GM18499 (cell line): ENCODE data around the gene TBC1D17.

Experiments used
- ATAC-seq: cut with Tn5 transposase; IDR thresholded peaks from one replicate; pipeline ENCODE4 v1.9.1; 2021; ENCODE audit warnings: moderate number of reproducible peaks; ENCODE audit not compliant: insufficient read depth, unreplicated experiment

TBC1D17 gene

GRCh38 chr19:49877020-49877878 is at the start of gene TBC1D17, which contains the start of gene AKT1S1:
TBC1D17 (plus strand) TSS chr19:49877702; CDS start chr19:49877724, 22 bp downstream.
AKT1S1 (minus strand) TSS chr19:49877355; CDS start chr19:49873295, 4,060 bp downstream.
- ATAC-seq, result peak; percentile 46

DNA sequence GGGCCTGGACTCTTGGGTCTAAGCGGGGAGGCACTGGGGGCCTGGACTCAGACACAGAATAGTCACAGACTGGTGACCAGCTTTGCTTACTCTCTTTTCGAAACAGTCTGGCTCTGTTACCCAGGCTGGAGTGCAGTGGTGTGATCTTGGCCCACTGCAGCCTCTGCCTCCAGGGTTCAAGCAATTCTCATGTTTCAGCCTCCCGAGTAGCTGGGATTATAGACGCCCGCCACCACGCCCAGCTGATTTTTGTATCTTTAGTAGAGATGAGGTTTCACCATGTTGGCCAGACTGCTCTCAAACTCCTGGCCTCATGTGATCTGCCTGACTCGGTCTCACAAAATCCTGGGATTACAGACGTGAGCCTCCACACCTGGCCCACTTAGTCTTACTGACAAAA is 48.3 kb upstream of the TBC1D17 start:
- ATAC-seq, result no peak

DNA sequence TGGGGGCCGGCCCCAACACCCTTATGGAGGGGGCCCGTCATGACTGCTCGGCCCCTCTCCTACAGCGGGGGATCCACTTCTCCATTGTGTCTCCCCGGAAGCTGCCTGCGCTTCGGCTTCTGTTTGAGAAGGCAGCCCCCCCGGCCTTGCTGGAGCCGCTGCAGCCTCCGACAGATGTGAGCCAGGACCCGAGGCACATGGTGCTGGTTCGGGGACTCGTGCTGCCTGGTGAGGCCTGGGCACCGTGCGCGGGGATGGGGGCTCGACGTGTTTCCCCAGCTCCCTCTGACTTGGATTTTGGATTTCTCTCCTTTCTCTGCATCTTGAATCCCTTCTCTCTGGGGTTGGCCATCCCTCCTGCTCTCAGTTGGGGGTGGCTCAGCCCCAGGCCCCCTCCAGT is 47.8 kb upstream of the TBC1D17 start:
- no peak for ATAC-seq

GRCh38 chr19:49830766-49831165 is 46.7 kb upstream of the TBC1D17 start:
- no peak for ATAC-seq

- ATAC-seq, result no peak
Measured at GRCh38 chr19:49831592-49831991, 45.9 kb upstream of the TBC1D17 start.

DNA sequence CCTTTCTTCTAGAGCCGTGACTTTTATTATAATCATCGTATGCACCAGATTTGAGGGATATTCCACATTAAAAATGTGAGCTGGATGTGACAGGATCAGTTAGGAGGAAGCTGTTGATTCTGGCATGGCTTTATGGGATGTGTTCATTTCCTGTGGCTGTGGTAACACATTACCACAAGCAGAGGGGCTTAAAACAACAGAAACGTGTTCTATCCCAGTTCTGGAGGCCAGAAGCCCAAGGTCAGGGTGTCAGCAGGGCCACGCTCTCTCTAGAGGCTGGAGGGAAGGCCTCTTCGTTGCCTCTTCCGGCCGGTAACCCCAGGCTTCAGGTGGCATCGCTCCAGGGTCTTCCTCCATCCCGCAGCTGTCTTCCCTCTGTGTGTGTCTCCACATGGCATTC is 44.9 kb upstream of the TBC1D17 start:
- ATAC-seq, result no peak

DNA sequence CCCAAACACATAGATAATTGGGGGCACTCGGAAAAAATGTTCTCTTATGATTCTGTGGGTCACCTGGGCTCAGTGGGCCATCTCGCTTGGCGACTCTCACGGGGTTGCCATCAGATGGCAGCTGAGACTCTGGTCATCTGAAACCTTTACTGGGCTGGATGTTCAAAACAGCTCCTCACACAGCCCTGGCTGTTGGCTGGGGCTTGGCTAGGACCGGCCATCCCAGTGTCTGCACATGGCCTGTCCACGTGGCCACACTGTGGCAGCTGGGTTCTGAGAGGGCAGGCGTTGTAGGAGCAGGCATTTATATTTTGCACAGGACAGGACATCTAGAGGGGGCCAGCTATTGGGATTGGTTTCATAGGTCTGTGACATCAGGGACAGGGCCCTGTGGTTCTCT is 43.9 kb upstream of the TBC1D17 start:
- no peak for ATAC-seq

DNA sequence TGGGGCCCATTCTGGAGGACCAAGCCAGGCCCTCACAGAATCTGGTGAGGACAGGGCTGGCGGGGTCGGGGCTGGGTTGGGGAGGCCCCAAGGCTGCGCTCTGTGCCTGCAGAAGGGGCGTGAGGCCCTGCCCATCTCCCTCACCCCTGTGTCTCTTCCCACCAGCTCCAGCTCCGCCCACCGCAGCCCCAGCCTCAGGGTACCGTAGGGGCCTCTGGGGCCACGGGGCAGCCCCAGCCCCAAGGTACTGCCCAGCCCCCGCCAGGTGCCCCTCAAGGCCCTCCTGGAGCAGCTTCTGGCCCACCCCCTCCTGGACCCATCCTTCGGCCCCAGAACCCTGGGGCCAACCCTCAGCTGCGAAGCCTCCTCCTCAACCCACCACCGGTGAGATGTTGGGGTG is 41.9 kb upstream of the TBC1D17 start:
- no peak for ATAC-seq

DNA sequence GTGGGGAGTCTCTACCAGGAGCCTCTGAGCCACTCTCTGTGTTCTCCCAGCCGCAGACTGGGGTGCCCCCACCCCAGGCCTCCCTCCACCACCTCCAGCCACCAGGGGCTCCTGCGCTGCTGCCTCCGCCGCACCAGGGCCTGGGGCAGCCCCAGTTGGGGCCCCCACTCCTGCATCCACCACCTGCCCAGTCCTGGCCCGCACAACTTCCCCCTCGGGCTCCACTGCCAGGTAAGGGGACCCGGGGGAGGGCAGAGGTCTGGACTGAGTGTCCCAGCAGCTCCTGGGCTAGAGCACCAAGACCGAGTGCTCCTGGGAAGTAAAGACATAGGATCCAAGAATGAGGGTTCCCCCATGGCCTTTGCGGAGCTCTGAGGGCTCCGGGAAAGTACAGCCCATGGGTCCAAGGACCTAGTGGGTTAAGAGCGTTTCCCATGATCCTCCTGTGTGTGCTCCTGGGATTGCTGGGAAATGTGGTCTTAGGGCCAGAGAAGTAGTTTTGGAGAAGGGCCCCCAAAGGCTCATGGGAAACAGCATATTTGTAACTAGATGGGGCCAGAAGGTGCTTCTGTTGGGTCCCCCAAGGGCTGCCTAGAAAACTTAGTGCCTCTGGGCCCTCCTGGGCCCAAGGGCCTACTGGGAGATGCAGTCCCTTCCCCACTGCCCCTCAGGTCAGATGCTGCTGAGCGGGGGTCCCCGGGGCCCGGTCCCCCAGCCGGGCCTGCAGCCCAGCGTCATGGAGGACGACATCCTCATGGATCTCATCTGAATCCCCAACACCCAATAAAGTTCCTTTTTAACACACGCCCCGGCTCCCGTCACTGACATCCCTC is 41.1 kb upstream of the TBC1D17 start:
- ATAC-seq, result no peak

DNA sequence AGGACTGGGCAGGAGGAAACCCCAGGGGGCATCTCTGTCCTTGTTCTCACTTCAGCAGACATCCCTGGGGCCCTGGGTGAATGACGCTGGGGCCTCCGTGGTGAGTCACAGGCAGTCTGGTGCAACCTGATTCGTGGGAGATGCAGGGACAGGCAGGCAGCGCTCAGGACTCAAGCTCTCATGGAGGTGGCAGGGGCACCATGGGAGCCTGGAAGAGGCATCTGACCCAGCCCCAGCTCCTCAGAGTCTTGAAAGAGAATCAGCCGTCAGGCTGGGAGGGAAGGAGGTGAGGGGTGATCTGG is 40.5 kb upstream of the TBC1D17 start:
- ATAC-seq, result no peak

- ATAC-seq, result no peak
Measured at GRCh38 chr19:49837425-49837824, 40.1 kb upstream of the TBC1D17 start.

- ATAC-seq, result no peak
Measured at GRCh38 chr19:49838885-49839588, 38.5 kb upstream of the TBC1D17 start.

GRCh38 chr19:49839713-49840112 is 37.8 kb upstream of the TBC1D17 start:
- ATAC-seq, result no peak

GRCh38 chr19:49840321-49840720 is 37.2 kb upstream of the TBC1D17 start:
- ATAC-seq, result no peak

DNA sequence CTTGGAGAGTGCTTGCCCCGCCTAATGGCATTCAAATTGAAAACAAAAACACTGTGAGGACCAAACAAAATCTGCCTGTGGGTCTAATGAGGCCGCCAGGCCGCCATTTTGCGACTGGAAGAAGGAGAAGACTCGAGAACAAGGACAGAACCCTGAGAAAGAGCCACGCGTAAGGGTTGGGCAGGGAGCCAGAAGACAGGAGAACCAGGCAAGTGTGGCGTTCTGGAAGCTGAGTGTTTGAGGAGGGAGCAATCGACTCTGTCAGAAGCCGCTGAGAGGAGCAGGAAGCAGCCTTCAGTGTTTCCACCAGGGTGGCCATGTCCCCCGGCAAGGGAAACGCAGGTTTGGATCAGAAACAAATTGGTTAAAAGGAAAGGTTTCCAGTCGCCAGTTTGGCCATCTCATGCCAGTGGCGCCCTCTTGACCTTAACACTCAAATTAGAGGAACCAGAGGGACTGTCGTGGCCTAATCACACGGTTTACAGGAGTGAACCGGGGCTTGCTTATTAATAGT is 36.7 kb upstream of the TBC1D17 start:
- ATAC-seq, result no peak

- ATAC-seq, result no peak
Measured at GRCh38 chr19:49843265-49843664, 34.2 kb upstream of the TBC1D17 start.

- no peak for ATAC-seq
Measured at GRCh38 chr19:49844138-49845095, 33.1 kb upstream of the TBC1D17 start.

GRCh38 chr19:49845414-49845813 is 32.1 kb upstream of the TBC1D17 start:
- no peak for ATAC-seq

DNA sequence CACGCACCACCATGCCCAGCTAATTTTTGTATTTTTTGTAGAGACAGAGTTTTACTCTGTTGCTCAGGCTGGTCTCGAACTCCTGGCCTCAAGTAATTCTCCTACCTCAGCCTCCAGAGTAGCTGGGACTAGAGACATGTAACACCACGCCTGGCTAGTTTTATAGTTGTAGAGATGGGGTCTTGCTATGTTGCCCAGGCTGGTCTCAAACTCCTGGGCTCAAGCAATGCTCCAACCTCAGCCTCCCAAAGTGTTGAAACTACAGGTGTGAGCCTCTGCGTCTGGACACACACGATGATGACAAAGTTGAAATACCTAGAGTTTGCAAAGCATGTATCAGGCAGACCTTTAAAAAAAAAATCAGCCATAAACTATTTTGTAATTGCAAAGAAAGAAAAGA is 31.1 kb upstream of the TBC1D17 start:
- no peak for ATAC-seq
